Right kidney (tissue), 9 donors: ENCODE results near the gene SAMSN1.

ENCODE experiments used
- DNase-seq: peaks from one replicate; pipeline ENCODE4 v3.0.0-alpha.2; 2016
- long read RNA-seq, 8 donors: transcript quantifications; one replicate each; lab custom pipeline, GENCODE V29; 2026

SAMSN1 gene
- long read RNA-seq, donor 1, partial matches to known transcripts = 0 of 1 reads
- long read RNA-seq, donor 1, other reads (novel, unspliced or antisense) = 0 of 1 reads
- long read RNA-seq, donor 2, partial matches to known transcripts = 0 of 1 reads
- long read RNA-seq, donor 2, other reads (novel, unspliced or antisense) = 0 of 1 reads
- long read RNA-seq, donor 3, partial matches to known transcripts = 0 of 1 reads
- long read RNA-seq, donor 3, other reads (novel, unspliced or antisense) = 0 of 1 reads
- long read RNA-seq, donor 4, partial matches to known transcripts = 0 of 1 reads
- long read RNA-seq, donor 4, other reads (novel, unspliced or antisense) = 0 of 1 reads
- long read RNA-seq, donor 5, partial matches to known transcripts = 0 of 3 reads
- long read RNA-seq, donor 5, other reads (novel, unspliced or antisense) = 0 of 3 reads
- long read RNA-seq, donor 6, partial matches to known transcripts = 0 of 1 reads
- long read RNA-seq, donor 6, other reads (novel, unspliced or antisense) = 0 of 1 reads
- long read RNA-seq, donor 7, partial matches to known transcripts = 0 of 1 reads
- long read RNA-seq, donor 7, other reads (novel, unspliced or antisense) = 0 of 1 reads
- long read RNA-seq, donor 8, partial matches to known transcripts = 0 of 1 reads
- long read RNA-seq, donor 8, other reads (novel, unspliced or antisense) = 0 of 1 reads

DNA sequence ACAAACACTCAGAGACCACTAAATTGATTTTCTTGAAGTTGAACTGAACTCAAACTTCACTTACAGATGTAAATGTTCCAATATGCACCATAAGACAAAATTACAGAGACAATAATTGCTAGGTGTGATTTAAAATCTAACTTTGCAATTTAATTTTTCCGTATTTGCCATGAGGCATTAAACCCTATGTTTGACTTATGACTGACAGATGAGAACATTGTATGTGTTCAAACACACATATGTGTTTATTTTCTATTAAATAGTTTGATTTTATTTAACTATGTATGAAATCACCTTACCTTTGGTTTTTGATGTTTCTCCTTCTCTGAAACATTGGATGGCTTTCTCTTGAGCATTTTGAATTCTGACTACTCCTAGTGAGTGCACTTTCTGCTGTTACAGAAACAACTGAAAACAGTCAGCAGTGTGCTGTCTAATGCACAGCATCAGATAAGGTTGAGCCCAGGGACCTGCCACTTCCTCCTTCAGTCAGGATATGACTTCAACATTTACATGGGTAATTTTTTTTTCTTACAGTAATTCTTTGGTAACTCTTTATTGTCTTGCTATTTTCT, at the start of gene SAMSN1:
SAMSN1 (minus strand) TSS at position 410 of the 575 bp plus-strand sequence; CDS start at position 356, 54 bp downstream.
- DNase-seq = no peak

DNA sequence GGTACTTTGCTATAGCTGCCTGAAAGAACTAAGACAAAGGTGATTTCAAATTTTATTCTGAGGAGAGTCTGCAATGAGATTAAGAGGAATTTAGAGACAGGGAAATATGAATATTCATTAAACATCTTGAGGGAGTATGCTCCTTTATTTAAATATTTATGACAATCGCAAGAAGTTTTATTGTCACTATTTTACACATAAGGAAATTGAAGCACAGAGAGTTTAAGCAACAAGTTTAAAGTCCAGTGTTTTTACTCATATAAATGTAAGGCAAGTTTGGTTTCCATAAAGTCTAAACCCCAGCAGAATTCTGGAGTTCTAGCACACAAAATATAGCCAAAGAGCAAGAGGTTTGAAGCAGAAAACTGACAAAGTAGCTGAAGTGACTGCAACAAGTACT, 49.3 kb upstream of the SAMSN1 start:
- DNase-seq = no peak

DNA sequence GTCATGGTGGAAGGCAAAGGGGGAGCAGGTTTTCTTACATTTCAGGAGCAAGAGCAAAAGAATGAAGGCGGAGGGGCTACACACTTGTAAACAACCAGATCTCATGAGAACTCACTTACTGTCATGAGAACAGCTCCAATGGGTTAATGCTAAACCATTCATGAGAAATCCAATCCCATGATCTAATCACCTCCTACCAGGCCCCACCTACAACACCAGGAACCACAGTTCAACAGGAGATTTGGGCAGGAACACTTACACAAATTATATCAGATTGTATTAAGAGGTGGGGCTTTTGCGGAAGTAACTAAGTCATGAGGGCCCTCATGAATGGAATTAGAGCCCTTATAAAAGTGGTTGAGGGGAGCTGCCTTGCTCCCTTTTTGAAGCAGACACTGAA, 48.9 kb upstream of the SAMSN1 start:
- DNase-seq = no peak

DNA sequence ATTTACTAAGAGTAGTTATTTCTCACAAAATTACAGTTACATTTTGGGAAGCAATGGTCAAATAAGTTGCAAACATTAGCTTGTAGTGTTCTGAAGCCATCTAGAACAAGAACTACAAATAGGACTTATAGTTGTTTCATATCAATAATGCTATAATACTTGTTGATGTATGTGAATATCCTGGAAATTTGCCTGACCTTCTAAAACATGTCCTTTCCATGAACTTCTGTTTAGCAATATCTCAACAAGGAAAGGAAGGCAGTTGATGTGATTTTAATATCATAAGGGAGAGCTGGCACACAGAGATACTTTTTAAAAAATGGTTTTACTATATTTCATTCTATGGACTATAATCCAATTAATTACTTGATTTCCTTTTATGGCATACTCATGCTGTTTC, 47.1 kb upstream of the SAMSN1 start:
- no peak for DNase-seq

DNA sequence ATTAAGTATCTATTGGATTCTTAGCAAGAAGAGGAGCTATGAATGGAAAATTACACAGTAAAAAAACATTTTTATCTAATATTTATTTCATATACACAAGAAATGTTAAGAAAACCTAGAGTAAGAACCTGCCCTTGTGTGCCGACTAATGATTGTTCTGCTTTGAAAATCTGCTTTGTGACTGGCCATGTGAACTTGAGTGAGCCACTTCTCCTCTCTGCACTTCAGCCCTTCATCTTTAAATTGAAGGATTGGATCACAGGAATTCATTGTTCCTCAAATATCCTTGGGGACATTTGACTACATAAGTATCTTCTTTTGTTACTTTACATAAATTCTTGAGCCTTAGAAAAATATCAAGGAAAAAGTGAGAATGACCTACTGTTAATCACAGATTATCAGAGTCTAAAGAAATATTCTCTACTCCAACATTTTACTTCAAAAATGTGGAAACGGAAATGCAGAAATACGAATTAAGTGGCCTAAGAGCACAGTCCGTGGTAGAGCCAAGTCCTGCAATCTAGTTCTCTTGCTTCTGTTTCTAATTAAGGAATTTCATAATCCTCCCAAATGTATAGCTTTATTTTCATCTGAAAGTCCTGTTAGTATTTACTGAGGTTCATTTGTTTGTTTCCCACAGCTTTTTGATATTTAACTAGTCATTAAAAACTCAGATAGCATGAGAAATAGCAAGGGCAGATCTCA, 46.3 kb upstream of the SAMSN1 start:
- DNase-seq = no peak

DNA sequence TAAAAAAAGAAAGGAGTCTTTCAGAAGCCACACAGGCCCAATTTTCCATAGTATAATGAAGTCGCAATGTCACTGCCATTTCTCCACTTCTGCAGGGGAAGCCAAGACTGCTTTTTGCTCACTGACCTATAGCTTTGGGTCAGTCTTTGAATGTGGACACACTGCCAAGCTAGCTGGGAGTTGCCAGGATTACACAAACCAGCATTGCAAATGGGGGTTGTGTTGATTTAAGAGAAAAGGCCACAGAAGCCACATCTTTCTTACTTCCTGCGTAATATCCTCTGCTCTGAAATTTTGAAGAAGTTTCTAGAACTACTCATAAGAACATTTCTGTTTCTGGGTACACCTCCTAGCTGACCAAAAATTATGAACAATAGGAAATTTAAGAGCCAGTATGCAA, 45.8 kb upstream of the SAMSN1 start:
- DNase-seq = no peak

DNA sequence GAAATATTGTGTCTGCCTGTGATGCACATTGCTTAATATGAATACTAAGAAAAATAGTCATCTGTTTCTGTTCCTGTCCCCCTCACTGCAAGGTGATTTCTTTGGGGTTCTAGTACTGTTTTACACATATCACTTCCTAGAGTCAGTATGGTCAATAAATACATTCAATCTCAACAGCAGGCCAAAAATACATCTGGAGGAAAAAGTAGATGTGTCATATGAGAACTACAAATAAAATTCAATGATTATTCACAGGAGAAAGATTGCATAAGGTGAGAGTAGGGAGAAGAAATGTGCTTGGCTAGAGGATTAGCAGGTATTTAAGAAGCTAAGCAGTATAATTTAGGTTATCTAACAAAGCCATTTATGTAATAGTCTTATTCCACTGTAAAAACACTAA, 45.3 kb upstream of the SAMSN1 start:
- DNase-seq = no peak

DNA sequence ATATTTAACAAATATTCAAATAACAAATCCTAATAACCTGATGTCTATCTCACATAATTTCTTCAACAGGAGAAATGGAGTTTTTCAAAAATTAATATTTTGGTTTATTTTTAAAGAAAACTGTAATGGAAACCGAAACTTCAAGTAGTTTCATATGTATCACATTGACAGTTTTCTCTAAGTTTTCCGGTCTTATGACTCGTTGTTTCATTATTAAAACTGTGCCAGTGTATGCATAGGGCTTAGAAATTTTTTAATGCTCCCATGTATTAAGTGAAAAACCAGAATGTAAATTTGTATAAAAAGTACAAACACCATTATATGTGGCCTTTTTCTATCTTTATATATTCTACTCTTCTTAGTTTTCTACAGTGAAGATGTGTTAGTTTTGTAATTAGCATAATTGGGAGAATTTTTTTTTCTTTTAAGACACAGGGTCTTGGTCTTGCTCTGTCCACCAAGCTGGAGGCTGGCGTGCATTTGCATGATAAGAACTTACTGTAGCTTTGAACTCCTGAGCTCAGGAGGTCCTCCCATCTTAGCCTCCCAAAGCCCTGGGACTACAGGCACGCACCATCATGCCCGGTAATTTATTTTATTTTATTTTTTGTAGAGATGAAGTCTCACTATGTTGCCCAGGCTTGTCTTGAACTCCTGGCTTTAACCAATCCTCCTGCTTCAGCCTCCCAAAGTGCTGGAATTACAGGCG, 43.9 kb upstream of the SAMSN1 start:
- DNase-seq = no peak

DNA sequence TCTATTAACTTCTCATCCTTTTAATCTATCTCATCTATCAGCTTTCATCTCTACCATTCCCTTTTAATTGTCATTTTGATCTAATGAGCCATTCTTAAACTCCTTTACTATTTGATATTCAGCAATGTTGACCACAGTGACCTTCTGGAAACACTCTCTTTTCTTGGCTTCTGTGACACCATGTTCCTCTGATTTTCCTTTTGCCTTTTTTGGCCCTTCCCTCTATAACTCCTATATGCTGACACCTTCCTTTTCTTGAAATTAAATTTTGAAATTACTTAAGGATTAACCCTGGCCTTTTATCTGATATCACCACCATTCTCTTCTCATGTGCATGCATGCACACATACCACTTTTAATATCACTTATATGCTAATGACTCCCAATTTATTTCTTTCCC, 41.2 kb upstream of the SAMSN1 start:
- DNase-seq = no peak

DNA sequence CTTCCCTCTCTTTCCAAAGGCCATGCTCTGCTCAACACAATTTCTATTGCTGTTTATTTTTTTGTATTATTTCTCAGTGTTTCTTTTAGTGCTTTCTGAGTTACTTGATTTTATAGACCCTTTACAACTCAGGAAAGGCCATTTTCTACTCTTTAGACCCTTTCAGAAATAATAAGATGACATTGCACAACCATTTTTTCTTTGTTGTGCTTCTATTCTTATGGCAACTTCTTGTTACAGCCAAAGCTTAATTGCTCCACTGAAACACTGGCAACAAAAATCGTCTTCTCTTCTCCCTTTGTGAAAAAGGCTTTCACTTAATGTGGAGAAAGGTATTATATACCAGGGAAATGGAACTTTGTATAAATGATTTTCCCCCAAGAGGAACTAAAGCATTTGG, 39.0 kb upstream of the SAMSN1 start:
- no peak for DNase-seq

DNA sequence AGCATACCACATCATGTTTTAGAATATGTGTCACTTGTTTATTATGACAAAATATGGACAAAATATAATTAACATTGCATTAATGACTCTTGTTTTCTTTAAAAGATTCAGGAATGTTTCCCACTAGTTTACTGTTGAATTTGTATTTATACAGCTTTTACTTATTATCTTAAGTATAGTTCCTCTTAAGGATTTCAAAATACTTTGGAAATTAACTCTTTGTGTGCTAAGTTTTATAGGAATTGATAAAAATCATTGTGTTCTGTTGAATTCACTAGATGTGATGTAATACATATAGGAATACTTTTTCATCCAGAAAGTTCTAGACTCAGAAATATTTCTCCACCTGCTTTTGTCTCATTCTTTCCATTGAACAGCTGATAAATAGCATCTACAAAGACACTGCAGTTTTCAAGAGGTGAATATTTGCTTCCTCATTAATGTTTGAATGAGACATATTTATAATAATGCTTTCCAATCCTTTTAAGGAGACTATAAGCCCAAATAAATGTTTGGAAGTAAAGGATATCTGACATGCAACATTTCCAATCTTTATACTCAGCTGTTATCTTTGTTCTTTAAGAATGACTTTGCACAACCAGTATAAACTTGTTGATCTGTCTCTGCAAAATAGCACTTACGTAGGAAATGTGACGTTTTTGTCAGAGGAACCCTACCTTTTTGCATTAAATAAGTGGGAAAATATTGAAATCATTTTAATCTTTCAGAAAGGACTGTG, 38.4 kb upstream of the SAMSN1 start:
- no peak for DNase-seq

DNA sequence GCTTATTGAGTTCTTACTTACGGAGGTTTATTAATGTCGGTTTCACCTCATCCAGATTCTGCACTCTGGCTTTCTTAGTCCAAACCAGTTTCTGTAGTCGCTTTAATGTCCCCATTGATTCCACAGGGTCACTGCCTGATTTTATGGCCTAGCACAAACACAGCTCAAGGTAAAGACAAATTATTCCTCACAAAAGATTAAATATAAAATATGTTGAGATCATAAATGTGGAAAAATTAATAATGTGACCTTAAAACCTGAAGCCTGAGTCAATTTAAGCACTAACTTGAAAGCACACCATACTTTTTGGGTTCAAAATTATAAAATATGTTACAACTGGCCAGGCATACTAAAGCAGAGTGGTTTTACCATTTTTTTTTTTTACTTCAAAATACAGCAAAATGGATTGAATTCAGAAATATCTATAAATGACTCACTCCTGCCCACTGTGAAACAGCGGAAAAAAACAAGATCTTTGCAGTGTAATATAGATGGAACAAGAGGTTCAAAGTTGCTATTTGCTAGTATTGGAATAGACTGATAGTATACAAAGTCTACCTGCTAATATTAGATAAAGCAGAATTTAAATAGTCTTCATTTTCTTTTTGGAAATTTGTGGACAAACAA, 37.6 kb upstream of the SAMSN1 start:
- DNase-seq = no peak

DNA sequence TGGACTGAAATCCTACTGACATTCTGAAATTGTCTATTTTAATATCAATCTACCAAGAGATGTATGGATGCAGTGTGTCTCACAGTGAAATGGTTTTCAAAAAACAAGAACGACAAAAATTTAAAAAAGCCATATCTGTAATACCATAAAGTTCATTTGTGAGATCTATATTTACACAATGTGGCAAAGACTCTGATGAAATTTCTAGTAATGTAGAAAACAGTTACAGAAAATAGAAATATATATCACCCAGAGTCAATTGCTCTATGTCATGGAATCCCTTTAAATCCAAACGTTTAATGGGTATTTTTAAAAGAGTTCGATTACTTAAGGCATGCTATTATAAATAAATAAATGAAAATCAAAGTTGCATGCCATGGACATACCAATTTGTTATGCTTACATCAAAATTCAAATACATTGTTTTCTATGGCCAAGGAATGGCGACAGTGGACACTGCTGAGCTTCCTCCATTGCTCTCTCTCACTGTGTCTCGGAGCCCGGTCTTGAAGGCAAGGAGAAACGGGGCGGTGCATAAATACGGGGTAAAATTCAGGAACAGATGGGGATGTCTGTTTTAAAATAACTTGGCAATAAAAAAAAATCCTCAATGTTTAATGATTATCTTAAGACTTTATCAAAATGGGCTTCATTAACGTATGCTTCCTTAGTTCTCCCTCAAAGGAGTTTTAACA, 37.0 kb upstream of the SAMSN1 start:
- DNase-seq = no peak

DNA sequence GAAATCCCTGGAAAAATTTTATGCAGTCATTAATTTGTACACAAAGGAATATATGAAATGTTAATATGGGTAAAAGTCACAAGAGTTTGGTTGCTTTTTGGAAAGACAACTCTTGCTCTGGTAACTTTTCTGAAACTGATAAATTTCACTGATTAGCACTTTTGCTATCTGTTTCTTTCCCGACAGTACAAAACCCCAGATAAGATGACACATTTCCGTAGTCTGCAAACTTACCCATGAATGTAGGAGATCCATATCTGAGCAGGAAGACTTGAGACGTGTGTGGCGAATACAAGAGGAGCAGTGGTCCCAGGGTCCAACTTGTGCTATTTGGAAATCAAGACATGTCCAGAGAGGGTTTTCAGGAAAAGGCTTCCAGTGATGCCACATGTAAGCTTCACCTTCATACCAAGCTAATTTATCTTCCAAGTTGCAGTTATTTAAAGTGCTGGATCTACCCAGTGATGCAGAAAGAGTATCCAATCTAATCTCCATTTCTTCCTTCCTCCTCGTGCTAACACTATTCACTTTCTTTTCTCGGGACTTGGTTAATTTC, 35.9 kb upstream of the SAMSN1 start:
- no peak for DNase-seq

DNA sequence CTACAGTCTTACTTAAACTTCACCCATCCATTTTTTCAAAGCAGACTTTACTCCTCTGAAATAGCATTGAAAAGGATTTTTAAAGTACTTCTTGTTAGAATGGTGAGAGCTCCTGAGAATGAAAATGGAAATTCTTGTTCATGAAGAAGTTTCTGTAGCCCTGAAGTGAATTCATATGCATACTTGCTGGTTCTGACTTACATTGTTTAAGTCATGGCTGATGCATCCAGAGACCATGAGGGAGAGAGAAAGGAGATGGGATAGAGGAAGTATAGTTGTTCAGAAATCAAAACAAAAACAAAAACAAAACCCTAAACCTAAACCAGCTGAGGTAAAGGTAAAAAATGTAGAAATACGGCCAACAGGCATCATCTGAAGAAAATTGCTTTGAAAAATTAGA, 27.1 kb upstream of the SAMSN1 start:
- no peak for DNase-seq

DNA sequence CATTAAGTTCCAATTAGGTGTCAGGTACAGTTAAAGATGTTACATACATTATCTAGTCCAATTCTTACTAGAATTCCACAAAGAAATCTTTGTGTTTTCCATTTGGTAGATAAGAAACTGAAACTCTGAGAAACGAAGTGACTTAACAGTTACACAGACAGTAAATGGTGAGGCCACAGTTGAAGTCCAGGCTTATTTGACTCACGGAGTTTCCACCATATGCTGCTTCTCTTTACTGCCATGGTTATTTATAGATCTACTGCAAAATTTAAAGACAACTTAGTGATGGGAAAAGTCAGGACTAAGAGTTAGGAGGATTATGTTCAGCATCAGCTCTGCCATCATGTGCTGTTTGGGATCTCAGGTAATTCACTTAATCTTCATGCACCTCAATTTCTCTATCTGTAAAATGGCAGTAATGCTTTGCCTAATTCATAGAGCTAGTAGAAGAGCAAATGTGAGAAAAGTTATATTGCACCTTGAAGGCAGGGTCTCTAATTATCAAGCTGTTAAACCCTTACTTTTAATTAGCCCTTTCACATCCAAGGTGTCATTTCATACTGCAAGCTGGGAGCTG, 26.2 kb upstream of the SAMSN1 start:
- no peak for DNase-seq

DNA sequence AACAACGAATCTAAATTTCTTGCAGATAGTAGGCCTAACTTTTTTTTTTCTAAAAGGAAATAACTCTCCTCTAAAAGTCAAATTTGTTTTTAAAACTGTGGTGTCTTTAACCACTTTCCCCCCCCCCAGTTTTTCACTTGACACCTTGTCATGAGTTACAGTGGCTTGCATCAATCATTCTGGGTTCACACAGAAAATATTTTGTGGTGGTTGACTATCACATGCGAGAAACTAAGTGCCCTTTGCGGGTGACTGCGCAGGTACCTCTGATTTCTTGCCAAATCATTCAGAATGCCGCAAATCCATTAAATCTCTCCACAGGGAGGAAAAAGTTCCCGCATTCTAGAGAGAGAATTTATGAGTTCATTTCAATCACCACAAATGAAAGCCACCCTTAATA, 23.8 kb upstream of the SAMSN1 start:
- DNase-seq = no peak

DNA sequence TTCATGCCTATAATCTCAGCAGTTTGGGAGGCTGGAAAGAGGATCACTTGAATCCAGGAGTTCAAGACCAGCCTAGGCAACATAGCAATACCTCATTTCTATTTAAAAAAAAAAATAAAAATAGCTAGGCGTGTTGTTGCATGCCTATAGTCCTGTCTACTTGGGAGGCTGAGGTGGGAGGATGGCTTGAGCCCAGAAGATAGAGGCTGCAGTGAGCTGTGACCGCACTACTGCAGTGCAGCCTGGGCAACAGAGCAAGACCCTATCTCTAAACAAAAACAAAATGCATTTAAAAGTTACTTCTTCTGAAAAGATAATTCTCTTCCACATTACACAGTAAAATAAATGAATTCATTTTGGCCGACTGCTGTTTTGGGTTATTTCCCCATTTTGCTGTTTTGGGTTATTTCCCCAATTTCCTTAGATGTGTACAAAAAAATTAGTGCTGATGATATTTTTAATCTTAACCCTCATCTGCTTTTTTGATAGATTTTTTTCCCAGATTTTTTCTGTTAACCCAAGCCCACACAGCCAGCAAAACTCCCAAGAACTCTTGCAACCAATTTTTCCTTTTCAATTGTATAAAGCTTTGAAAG, 23.0 kb upstream of the SAMSN1 start:
- DNase-seq = no peak
